RPMI8226 (cell line): ENCODE measurements around the gene CRACR2A.
A peak's percentile ranks its signal among the peaks of the same experiment; 100 is the strongest.

Experiments used
- DNase-seq: peaks from one replicate; pipeline ENCODE4 v3.0.0-alpha.2; 2015

The CRACR2A gene

DNA sequence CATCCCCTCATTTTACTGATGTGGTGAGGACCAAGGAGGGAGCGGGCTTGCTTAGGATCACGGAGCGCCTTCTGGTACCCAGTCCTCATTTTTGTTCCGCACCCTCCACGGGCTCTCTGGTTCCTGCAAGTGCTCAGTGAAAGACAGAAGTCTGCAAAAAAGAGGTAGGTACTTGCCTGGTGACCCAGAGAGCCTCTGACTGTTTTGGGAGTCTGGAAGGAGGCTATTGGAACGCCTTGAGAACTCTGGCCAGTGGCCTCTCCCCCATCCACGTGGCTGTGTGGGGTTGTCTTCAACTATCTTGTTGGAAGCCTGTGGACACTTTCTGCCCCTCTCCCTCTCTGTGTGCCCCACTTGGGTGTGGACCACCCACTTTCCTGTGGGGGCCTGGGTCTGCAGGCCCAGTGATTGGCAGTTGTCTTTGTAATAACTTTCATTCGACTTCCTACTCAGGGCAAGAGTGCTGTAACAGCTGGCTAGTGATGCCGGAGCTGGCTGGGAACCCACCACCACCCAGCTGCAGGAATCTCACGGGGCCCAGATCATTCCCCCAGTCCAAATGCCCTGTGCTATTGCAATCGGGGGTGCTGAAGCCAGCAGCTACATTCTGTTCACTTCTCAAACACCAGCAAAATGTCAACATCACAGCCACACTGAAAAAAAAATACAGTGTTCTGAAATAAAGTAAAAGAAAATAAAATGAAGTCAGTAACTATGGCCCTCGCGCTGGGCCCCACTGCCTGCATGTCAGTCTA is 139.1 kb downstream of the CRACR2A start:
- DNase-seq: no peak

DNA sequence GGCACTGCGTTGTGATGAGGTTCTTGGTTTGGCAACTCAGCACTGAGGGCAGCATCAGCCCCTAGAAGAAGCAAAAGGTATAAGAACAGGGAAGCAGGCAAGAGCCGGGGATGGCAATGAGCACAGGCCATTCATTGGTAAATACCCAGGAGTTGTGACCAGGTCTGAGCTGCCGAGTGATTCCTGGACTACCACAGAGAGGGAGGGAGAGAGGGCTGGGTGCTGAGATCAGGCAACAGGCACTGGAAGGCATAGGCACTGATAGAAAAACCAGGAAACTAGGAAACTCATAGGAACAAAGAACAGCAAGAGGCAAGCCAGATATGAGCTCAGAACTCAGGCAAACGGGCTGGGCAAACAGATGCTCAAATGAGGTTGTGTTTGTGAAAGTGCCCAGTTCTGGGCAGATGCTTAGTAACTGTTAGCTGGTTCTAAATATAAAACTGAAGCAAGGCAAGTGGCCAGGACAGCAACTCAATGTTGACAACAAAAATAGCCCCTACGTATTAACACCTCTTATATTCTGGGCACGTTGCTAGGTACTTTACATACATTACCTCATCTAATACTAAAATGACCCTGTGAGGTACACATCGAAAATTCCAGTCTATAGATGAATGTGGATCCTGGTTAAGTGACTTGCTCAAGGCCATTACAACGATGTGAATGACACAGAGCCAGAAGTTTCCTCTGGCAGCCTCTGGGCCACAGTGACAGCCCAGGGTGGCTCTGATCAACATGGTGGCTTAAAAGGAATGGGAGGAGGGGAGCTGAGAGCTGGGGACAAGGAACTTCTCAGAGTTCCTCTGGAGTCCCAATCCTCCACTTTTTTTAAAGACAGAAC is 140.8 kb downstream of the CRACR2A start:
- DNase-seq: no peak

- no peak for DNase-seq
Observed at GRCh38 chr12:3607821-3608220, 145.1 kb downstream of the CRACR2A start.

DNA sequence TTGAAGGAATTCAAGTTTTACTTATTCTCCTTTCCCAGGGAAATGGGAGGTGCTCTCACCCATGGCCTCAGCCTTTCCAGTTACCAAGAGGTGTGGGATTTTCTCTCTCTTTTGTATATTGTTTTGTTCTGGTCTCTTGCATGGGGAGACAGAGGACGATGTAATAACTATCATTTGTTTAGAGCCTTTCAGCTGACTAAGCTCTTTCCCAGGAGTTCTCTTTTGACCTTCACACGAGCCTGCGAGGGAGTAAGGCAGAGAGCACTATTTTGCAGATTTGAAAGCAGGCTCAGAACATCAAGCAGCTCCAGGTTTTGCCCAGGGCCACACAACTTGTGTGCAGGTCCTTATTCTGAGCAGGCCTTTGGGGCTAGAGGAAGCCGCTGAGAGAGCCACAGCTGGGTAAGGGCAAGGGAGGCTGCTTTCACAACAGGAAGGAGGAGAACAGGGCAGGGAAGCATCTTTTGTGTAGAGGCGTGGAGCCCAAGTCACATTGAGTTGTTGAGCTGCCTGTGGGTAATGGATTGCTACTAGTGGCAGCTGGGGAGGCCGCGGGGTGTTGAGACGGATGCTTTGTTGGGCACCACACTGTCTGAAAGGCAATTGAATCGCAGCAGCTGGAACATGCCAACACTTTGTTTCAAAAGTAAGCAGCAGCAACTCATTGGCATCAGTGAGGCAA is 145.7 kb downstream of the CRACR2A start:
- no peak for DNase-seq

DNA sequence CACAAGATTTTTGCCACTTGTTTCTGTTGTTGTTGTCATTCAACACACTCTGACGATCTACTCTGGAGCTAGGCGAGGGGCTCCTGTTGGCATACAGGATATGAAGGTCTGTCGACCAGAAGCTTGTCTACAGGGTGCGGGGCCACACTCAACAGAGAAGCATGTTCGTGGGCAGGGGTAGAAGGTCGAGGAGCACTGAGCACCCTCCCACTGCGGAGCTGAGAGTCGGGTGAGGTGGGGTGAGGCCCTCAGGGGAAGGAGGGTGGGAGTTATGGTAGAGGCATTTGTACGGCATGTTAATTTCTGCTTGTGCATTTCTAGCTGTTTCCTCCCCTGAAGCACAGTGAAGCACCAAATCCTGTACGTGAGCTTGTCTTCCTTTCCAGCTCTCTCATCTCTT is 146.8 kb downstream of the CRACR2A start:
- DNase-seq: no peak

DNA sequence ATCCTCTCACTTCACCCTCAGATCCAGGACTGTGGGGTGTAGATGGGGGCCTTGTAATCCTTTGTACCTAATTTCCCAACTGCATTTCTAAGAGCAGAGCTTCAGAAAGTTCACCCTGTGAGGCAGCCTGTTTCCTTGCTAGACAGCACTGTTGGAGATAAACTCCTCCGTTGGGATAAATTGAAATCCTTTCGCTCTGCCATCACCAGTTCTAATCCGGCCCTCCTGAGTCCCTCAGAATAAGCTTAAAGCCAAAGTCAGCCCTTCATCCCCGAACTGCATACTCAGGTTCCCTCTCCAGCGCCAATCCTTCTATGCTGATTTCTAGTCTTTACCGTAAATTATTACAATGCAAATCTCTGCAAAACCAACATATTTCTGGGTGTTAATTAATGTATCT is 147.2 kb downstream of the CRACR2A start:
- no peak for DNase-seq

- DNase-seq: peak; percentile 15
Observed at GRCh38 chr12:3604748-3605586, 147.9 kb downstream of the CRACR2A start.

DNA sequence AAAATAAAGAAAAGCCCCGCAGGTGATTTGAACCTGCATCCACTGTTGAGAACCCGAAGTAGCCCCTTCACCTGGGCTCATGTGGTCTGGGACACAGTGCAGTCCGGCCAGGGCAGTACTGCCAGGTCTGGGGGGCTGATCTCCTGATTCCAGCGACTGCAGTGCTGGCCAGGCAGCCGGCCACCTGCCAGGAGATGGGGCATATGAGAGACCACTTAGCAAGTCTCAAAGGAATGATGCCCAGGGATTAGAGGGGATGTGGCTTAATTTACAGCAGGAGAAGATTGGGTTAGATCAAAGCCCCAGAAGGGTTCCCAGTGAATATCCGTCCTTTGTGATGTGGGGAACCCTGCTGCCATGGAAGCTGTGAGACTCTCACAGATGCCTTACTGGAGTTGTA is 148.6 kb downstream of the CRACR2A start:
- no peak for DNase-seq

- DNase-seq: no peak
Observed at GRCh38 chr12:3603576-3603975, 149.3 kb downstream of the CRACR2A start.

GRCh38 chr12:3602488-3602887 is 150.4 kb downstream of the CRACR2A start:
- DNase-seq: no peak

DNA sequence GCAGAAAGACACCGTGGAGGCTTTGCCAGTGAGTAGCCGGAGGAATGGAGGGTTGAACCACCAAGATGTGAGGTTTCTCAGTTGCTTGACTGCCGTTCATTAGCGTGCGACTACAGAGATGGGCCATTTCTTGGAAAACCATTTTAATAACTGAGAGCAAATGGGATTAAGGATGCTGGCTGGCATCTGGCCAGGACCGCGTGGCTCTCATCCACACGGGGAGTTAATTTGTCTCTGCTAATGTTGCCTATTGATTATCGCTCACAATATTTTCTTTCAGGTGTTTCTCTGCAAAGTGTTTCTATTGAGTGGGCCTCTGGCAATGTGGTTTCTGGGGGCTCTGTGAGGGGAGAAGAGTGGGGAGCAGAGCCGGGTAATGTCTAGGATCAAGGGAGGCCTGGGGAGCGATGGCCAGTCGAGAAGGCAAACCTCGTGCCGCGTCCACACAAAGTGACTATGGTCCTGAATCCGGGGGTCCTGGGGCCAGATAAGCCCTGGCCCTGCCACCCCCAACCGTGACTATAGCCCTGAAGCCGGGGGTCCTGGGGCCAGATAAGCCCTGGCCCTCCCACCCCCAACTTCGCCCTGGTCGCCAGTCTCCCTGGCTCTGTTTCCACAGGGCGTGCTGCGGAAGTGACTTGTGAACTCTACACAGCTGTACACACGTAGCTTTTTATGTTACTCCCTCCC is 151.3 kb downstream of the CRACR2A start:
- DNase-seq: no peak

DNA sequence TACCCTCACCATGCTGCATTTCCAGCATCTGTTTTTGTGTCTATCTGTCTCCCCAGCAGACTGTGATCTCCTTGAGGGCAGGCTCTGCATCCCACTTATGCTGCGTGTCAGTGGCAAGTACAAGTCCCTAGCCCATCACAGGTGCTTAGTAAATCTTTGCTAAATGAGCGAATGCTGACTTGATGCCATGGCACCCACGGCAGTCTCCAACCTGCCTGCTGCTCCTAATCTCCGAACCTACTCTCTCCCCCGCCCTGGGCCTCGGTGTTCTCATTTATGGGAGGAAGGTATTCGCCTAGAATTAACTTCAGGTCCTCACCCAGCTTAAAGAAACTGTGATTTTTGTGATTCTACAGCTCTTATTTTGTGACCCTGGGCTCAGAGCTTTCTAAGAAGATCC is 152.0 kb downstream of the CRACR2A start:
- no peak for DNase-seq

DNA sequence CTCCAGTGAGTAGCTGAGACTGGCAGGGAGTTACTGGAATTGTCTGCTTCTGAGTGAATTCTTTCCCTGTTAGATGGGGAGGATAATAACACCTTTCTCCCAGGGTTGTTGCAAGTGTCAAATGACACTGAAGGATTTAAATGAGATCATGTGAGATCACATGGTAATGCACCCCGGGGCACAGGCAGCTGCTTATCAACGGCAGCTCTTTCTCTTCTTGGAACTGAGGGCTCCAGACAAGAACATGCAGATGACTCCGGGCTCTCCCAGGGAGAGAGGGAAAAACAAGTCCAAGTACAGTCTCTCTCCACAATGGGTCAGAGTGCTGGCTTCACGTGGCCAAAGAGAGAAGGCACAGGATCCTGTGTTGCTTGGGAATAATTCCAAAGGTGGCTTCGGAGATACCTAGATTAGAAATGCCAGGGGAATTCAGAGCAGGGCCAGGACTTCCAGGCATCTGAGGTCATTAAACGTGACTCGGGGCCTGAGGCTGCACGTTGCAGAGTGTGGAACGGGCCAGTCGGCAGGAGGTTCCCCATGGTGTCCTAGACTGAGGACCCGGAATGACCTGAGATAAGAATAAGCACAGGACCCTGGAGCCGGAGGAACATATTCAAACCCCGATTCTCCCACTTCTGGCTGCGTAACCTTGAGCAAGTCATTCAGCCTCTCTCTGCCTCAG is 152.7 kb downstream of the CRACR2A start:
- DNase-seq: no peak

DNA sequence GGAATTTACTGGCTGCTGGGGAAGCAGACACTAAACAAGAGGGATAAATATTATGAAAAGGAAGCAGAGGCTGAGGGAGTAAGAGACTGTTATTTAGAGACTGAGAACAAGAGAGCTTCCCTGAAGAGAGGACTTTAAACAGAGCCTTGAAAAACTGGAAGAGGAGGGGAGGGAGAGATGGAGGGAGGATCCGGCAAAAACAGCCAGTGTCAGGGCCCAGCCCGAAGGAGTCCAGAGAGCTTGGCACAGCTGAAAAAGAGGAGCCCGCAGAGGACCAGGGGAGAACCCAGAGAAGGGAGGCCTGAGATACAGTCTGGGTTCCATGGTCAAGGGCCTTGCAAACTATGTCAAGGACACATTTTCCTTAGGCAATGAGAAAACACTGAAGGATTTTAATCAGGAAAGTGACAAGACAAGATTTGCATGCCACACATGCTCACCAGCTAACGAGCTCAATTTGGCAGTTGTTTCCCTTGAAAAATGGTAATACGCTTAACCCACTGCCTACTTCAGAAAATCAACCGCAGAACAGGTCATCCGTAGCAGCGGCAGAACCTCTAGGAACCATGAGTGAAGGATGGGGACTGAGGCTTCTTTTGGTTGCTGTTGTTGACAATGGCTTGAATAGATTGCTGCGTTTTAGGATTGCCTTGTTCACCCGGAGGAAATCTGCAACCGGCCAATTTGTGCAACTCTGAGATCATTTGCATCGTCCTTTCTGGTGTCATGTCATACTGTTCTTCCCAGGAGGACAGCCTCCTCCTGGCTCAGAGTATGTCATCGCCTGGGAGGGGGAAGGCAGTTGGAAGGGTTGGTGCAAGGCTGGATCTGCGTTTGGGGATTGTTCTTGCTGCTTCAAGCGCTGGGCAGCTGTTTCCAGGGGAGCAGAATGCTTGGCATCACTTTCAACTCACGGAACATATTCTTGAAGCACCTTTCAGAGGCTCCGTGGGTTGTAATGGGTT is 153.7 kb downstream of the CRACR2A start:
- DNase-seq: no peak

DNA sequence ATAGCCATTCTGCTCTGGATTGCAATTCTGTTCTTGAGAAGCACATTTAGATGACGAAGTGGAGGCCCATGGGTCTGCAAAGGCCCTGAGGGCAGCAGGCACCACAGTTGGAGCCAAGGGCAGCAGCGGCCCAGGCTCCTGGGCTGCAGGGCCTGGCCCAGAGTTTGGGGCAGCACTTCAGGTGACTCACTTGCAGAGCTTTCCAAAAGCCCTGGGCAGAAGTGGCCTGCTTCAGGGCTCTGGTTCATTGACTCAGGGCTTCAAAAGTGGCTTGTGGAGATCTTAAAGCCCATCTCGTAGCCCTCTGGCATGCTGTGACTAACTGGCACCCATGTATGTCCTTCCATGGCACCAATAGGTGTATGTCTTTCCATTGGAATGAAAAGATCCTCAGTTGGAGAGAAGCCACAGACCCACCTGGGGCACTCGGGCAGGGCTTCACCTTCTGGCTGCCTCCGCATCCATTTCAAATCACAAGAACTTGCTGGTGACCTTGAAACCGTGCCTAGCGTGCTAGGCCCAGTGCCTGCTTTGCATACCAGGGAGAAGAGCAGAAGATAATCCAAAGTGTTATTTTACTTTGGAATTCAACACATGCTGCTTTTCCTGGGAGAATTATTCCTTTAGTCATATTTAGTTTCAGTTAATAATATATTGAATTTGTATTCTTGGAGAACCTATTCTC is 155.2 kb downstream of the CRACR2A start:
- no peak for DNase-seq

DNA sequence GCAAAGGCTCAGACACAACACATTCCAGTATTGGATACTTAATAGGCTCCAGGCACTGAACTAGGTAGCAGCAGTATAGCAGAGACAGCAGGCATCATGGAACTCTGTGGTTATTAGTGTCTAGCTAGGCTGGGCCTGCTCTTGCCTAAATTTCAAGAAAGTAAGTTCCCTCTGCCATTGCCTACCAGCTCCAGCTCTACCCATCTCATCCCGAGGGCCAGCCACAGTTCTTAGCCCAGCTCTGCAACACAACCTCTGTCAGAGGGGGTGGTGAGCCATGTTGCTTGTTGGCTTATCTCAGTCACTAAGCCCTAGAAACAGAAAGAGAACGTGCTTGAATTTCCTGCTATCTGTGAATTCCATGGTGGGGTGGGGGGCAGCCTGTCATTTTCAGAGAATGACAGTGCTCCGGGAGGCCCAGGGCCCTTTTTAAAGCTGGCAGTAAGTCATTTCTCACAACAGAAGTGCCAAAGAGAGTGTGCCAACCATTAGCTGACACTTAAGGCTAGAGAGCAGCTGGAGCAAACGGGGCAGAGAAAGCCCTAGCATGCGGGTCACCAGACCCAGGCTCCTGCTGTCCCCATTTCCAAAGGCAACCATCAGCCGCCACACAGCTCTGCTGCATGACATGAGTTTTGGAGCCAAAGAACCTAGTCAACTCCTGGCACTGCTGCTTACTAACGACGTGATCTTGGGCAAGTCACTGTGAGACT is 156.1 kb downstream of the CRACR2A start:
- DNase-seq: no peak

DNA sequence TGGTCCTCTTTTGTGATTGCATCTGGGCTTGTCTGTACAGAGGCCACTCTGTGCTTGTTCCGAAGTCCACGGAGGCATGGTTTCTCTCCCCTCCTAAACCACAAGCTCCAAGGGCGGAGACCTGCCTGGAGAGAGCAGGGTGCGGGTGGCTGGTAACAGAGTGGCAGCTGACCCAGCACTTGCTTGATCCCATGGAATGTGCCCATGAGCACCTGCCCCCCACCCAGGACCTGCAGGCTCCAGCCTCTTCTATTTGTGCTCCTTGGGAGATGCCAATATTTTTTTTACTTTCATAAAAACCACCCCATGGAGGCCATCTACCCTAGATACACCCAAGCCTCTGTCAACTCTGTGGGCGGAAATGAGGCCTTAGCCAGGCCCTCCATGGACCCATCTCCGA is 157.2 kb downstream of the CRACR2A start:
- no peak for DNase-seq

DNA sequence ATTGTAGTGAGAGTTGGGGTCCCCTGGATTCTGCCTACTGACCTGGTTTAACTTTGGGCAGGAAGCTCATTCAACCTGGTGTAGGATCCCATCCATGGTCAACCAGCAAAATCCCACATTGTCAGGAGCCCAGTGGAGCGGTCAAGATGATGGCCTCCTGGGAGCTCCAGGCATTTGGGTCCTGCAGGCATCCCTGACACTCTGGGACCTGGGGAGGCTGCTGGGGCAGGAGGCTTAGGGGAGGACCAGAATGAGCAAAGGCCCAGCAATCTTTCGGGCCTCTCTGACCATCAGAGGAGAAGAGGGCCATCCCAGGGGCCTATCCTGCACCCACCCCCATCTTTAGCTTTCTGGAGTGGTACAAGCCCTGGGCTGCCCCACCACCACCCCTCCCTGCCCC is 157.9 kb downstream of the CRACR2A start:
- no peak for DNase-seq

GRCh38 chr12:3593906-3594483 is 158.9 kb downstream of the CRACR2A start:
- DNase-seq: no peak
